Peyer's patch (tissue), 4 donors: ENCODE data around the gene UBE2J2.

Experiments used
- POLR2A ChIP-seq, 2 donors: fragments of 450-650 bp; IDR thresholded peaks; one replicate each; pipeline ENCODE4 v1.5.1; 2017; ENCODE audit warnings: antibody characterized with exemption in 2 of 2, mild to moderate bottlenecking in 2 of 2, moderate library complexity in 2 of 2
- TF ChIP-seq, protein P1 (sequence below), 6 experiments: fragments of 450-650 bp in 4 of 6; fragments of 200-600 bp in 2 of 6; sonication (generic) in 1 of 6; IDR thresholded peaks; one replicate each; pipeline ENCODE4 v1.5.1; 2017 to 2019; ENCODE audit warnings: antibody characterized with exemption in 6 of 6, mild to moderate bottlenecking in 3 of 6, moderate library complexity in 1 of 6

DNA sequence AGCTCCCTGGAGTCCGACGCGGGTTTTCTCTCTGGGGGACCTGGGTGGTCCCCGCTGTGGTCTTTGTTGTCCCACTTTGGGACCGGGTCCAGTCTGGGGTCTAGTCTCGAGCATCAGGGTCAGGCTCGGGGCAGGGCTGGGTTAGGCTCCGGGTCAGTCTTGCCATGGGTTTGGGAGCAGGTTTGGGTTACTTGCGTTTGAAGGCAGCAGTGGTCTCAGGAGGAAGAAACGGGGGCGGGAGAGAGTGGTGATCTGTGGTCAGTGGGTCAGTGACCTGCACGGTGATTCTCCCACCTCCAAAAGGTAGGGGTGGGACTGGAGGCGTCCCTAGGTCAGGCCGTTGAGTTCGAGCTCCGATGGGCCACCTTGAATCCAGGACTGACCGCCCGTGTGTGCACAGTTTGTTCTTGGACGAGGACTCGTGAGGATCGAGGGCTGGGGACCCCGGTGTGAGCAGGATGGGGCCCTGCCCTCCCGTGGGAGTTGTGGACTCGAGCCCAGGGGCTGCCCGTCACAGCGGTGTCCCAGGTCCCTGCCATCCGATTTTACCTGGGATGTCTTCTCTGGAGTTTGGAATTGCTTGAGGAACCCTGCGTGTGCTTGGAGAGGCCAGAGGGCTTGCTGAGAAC is 39.4 kb downstream of the UBE2J2 start:
- TF ChIP-seq, protein P1, sequence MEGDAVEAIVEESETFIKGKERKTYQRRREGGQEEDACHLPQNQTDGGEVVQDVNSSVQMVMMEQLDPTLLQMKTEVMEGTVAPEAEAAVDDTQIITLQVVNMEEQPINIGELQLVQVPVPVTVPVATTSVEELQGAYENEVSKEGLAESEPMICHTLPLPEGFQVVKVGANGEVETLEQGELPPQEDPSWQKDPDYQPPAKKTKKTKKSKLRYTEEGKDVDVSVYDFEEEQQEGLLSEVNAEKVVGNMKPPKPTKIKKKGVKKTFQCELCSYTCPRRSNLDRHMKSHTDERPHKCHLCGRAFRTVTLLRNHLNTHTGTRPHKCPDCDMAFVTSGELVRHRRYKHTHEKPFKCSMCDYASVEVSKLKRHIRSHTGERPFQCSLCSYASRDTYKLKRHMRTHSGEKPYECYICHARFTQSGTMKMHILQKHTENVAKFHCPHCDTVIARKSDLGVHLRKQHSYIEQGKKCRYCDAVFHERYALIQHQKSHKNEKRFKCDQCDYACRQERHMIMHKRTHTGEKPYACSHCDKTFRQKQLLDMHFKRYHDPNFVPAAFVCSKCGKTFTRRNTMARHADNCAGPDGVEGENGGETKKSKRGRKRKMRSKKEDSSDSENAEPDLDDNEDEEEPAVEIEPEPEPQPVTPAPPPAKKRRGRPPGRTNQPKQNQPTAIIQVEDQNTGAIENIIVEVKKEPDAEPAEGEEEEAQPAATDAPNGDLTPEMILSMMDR (IDR thresholded peaks at IDR 0.05), result no peak
- no peak for TF ChIP-seq POLR2A (IDR thresholded peaks at IDR 0.05)
